Body of pancreas (tissue), 4 donors: ENCODE results near the gene ERICH2. TPM values are rescaled to one million over a fixed set of nuclear protein-coding genes. Genes with fewer than 3 reads are reported as not detected.
"Not testable (repeated sequence)": the region's sequence is repeated elsewhere in the genome, so short reads cannot be mapped to it uniquely, and the experiment has no call there.

Source experiments
- ATAC-seq: fragments of 150-250 bp; one replicate; pipeline ENCODE4 v1.9.1; 2016
- DNase-seq, 4 donors: peaks; one replicate each; pipeline ENCODE4 v3.0.0-alpha.2; 2019
- H3K27ac ChIP-seq, 4 donors: fragments of 200-600 bp; sonication (generic); 1 replicate in 3 of 4; 2 replicates in 1 of 4; pipeline versions ENCODE4 v1.5.1 to v1.6.1; 2016 to 2019; ENCODE audit warnings: mild to moderate bottlenecking in 1 of 4, mixed read lengths in 1 of 4, moderate library complexity in 1 of 4
- H3K27me3 ChIP-seq, 2 donors: fragments of 200-600 bp; sonication (generic); one replicate each; pipeline ENCODE4 v1.6.0; 2016; ENCODE audit warnings: mild to moderate bottlenecking in 1 of 2
- H3K36me3 ChIP-seq, 2 donors: fragments of 200-600 bp; sonication (generic); replicated peaks in 1 of 2; 2 replicates each; pipeline ENCODE4 v1.5.1; 2016; ENCODE audit warnings: low read depth in 2 of 2; ENCODE audit not compliant: insufficient read depth in 1 of 2
- H3K4me1 ChIP-seq: fragments of 200-600 bp; sonication (generic); one replicate; pipeline ENCODE4 v1.6.0; 2016
- H3K4me3 ChIP-seq, 2 donors: fragments of 200-600 bp; sonication (generic); 1 replicate in 1 of 2; 2 replicates in 1 of 2; pipeline ENCODE4 v1.5.1; 2016 to 2019
- H3K9me3 ChIP-seq, 3 donors: fragments of 200-600 bp; sonication (generic); 1 replicate in 2 of 3; 2 replicates in 1 of 3; pipeline ENCODE4 v1.5.1; 2016
- CTCF ChIP-seq, 7 experiments: fragments of 450-650 bp in 4 of 7; fragments of 200-600 bp in 3 of 7; sonication (generic) in 3 of 7; IDR thresholded peaks; one replicate each; pipeline ENCODE4 v1.5.1; 2016 to 2019; ENCODE audit warnings: antibody characterized with exemption in 7 of 7
- POLR2A ChIP-seq, 3 donors: fragments of 450-650 bp; IDR thresholded peaks; one replicate each; pipeline ENCODE4 v1.6.1; 2016; ENCODE audit warnings: antibody characterized with exemption in 3 of 3, mild to moderate bottlenecking in 2 of 3
- WGBS, 2 donors: methylation state at CpG; one replicate each; pipeline ENCODE4 v1.1.5; 2017; 5-methylcytosine and 5-hydroxymethylcytosine counted together
- intact Hi-C: fragments of 100-400 bp; cut with DNase I; formaldehyde crosslinking; loops from one replicate; pipeline ENCODE4 v1.15.1; 2023
- total RNA-seq, 2 donors: library from RNA; depleted of rRNA; stranded (reverse); fragments of >200 nt; gene quantifications; one replicate each; pipeline ENCODE4 v1.1.0, GENCODE V29; 2016

ERICH2 gene
- total RNA-seq, 2 donors from 2014 or later: not detected

- Histone ChIP-seq H3K4me1 (no peaks in the 10 kb centered on the region), H3K27me3 (no peaks in the 10 kb centered on the region), H3K9me3 (no peaks in the 10 kb centered on the region), H3K4me3 (no peak overlapping the region), H3K36me3 (no peaks in the 10 kb centered on the region), H3K27ac (no peak overlapping the region)
- no peak for TF ChIP-seq POLR2A (IDR thresholded peaks at IDR 0.05)
- TF ChIP-seq CTCF (IDR thresholded peaks at IDR 0.05): no peak
- intact Hi-C loops: no loop called here
- 70 to 73% methylated on average over 8 of the region's 8 CpGs for WGBS, 2 donors
- DNase-seq: no peak
- ATAC-seq: no peak
These were observed 26.5 kb upstream of the ERICH2 start for GRCh38 chr2:170743530-170744239.

- Histone ChIP-seq H3K27me3 (no peaks in the 10 kb centered on the region), H3K27ac (no peak overlapping the region), H3K4me3 (no peak overlapping the region), H3K36me3 (no peaks in the 10 kb centered on the region), H3K9me3 (no peaks in the 10 kb centered on the region), H3K4me1 (no peaks in the 10 kb centered on the region)
- intact Hi-C loops: no loop called here
- DNase-seq (peak in 1 of 4 donors; percentile 13), ATAC-seq (no peak)
- WGBS, 2 donors: 81 to 94% methylated on average over 14 of the region's 14 CpGs
- TF ChIP-seq POLR2A (IDR thresholded peaks at IDR 0.05) (no peak), CTCF (IDR thresholded peaks at IDR 0.05) (no peak)
These were observed 25.8 kb upstream of the ERICH2 start for GRCh38 chr2:170744248-170745002.

GRCh38 chr2:170745305-170745704 is 24.9 kb upstream of the ERICH2 start:
- Histone ChIP-seq H3K9me3 (no peaks in the 10 kb centered on the region), H3K27me3 (no peaks in the 10 kb centered on the region), H3K4me1 (no peaks in the 10 kb centered on the region), H3K36me3 (no peaks in the 10 kb centered on the region), H3K27ac (no peak overlapping the region), H3K4me3 (no peak overlapping the region)
- TF ChIP-seq CTCF (IDR thresholded peaks at IDR 0.05) (no peak), POLR2A (IDR thresholded peaks at IDR 0.05) (no peak)
- no peak for ATAC-seq
- intact Hi-C loops: no loop called here
- 66 to 84% methylated on average over 6 of the region's 6 CpGs for WGBS, 2 donors
- no peak for DNase-seq

GRCh38 chr2:170747921-170748320 is 22.3 kb upstream of the ERICH2 start:
- Histone ChIP-seq H3K4me3 (no peak overlapping the region), H3K36me3 (no peaks in the 10 kb centered on the region), H3K4me1 (no peaks in the 10 kb centered on the region), H3K9me3 (no peaks in the 10 kb centered on the region), H3K27ac (no peak overlapping the region), H3K27me3 (no peaks in the 10 kb centered on the region)
- DNase-seq (no peak), ATAC-seq (no peak)
- 57 to 73% methylated on average over 3 to 4 of the region's 4 CpGs for WGBS, 2 donors
- intact Hi-C loops: no loop called here
- TF ChIP-seq POLR2A (IDR thresholded peaks at IDR 0.05) (no peak), CTCF (IDR thresholded peaks at IDR 0.05) (no peak)

- WGBS, 2 donors: 85 to 92% methylated on average over 12 of the region's 12 CpGs
- H3K4me3 ChIP-seq, ATAC-seq, intact Hi-C loops, H3K27ac ChIP-seq, H3K9me3 ChIP-seq, H3K4me1 ChIP-seq, H3K36me3 ChIP-seq, H3K27me3 ChIP-seq, DNase-seq: not testable (repeated sequence)
These were observed 18.6 kb upstream of the ERICH2 start for GRCh38 chr2:170751555-170751954.
